ENCODE measurements around the gene DOK5. TPM values are rescaled to one million over a fixed set of nuclear protein-coding genes. Genes with fewer than 3 reads are reported as not detected.

DOK5 gene
- total RNA-seq, 6 experiments from 2014 or later, result 0.14 TPM; not detected in 5

DNA sequence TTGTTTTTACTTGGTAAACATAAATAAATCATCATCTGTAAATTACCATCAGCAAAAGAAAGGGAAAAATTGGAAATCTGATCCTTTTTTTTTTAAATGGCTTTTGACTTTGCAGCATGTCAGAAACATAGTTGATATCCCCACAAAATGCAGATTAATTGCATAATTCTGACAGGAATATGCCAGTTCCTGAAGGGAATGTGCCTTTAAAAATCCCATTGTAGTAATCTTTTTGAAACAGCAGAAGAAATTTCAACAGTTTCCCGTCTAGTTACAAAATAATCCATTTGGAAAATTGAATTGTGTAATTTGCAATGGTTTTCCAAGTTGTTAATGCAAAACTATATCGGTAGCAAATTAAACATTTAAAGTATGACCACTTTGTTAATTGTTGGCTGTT, 95.2 kb downstream of the DOK5 start:
- Mint-ChIP-seq H3K27ac (no peak overlapping the region), H3K4me1 (ENCODE audit: low read depth) (no peaks in the 10 kb centered on the region), H3K4me3 (no peak overlapping the region), H3K9me3 (peaks cover 18% of the 10 kb centered on the region), H3K36me3 (ENCODE audit: low read depth) (no peaks in the 10 kb centered on the region), H3K27me3 (ENCODE audit: insufficient read depth) (no peaks in the 10 kb centered on the region)
- no peak for DNase-seq
- TF ChIP-seq, protein P1, sequence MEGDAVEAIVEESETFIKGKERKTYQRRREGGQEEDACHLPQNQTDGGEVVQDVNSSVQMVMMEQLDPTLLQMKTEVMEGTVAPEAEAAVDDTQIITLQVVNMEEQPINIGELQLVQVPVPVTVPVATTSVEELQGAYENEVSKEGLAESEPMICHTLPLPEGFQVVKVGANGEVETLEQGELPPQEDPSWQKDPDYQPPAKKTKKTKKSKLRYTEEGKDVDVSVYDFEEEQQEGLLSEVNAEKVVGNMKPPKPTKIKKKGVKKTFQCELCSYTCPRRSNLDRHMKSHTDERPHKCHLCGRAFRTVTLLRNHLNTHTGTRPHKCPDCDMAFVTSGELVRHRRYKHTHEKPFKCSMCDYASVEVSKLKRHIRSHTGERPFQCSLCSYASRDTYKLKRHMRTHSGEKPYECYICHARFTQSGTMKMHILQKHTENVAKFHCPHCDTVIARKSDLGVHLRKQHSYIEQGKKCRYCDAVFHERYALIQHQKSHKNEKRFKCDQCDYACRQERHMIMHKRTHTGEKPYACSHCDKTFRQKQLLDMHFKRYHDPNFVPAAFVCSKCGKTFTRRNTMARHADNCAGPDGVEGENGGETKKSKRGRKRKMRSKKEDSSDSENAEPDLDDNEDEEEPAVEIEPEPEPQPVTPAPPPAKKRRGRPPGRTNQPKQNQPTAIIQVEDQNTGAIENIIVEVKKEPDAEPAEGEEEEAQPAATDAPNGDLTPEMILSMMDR (IDR thresholded peaks at IDR 0.05), result no peak

DNA sequence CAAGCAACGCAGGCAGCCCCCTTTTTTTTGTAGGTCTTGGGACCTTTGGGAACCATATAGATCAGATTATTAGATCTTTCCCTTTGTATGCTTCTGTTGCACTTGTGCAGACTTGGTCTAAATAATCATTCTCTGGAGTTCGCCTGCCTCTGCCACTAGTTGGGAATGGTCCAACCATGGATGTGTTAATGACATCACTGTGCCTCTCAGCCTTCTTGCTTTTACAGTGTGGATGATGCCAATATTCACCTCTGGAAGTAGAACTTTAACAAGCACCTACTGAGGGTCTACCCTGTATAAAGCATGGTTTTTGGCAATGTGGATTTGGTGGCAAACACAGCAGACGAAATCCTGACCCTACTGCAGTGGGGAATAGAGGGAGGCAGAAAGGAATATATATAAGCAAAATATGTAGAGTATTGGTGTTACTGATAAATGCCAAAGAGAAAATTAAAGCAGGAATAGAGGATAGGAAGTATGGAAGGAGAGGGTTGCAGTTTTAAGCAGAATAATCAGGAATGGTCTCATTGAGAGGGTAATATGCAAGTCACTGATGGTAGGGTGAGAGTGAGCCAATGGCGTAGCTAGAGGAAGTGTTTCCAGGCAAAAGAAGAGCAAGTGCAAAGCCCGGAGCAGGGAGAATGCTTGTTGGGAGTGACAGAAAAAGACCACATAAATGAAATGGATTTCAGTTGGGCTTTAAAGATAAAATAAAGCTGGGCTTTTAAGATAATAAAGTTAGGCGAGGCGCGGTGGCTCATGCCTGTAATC, 97.5 kb downstream of the DOK5 start:
- TF ChIP-seq, protein P1 (IDR thresholded peaks at IDR 0.05), result no peak
- H3K27ac Mint-ChIP-seq, result no peak overlapping the region
- H3K9me3 Mint-ChIP-seq, result peaks cover 18% of the 10 kb centered on the region
- no peak for DNase-seq
- H3K27me3 Mint-ChIP-seq (ENCODE audit: insufficient read depth), result no peaks in the 10 kb centered on the region
- H3K36me3 Mint-ChIP-seq (ENCODE audit: low read depth), result no peaks in the 10 kb centered on the region
- H3K4me3 Mint-ChIP-seq, result no peak overlapping the region
- H3K4me1 Mint-ChIP-seq (ENCODE audit: low read depth), result no peaks in the 10 kb centered on the region

DNA sequence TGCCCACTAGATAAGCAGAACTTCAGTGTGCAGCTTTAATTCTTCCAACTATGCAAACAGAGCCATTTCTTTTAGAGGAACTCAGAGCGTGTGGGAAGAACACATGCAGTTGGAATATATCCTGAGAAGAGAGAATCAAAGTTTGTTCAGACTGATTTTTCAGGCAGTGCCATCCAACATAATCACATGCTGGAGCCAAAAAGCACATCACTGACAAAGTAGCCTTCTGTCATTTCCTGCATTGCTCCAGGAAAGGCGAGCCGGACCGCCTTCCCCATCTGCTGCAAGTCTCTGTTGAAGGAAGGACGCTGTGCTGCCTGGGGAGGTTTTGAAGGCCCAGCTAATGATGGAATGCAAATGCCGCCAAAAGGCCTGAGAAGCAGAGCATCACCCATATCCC, 98.4 kb downstream of the DOK5 start:
- TF ChIP-seq, protein P1 (IDR thresholded peaks at IDR 0.05), result no peak
- Mint-ChIP-seq H3K4me1 (ENCODE audit: low read depth) (no peaks in the 10 kb centered on the region), H3K4me3 (no peak overlapping the region), H3K9me3 (peaks cover 18% of the 10 kb centered on the region), H3K27ac (no peak overlapping the region), H3K36me3 (ENCODE audit: low read depth) (no peaks in the 10 kb centered on the region), H3K27me3 (ENCODE audit: insufficient read depth) (no peaks in the 10 kb centered on the region)
- DNase-seq, result no peak

DNA sequence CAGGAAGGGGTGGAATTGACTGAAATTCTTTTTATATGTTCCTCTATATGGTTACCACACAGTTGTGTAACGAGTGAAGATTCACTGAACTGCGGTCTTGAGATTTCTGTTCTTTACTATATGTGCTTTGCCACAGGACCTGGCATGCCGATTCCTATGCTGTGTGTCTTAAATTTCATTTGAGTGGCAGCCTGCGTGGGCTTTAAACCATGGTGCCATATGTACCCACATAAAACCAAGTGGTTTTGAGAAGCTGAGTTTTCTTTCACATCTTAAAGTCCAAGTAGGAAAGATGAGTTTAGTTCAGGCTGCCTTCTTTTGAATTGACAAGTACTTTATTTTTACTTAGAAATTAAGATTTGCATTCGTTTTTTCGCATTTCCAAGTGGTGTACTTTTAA, 101.1 kb downstream of the DOK5 start:
- Mint-ChIP-seq H3K9me3 (peaks cover 13% of the 10 kb centered on the region), H3K27me3 (ENCODE audit: insufficient read depth) (no peaks in the 10 kb centered on the region), H3K36me3 (ENCODE audit: low read depth) (no peaks in the 10 kb centered on the region), H3K4me3 (no peak overlapping the region), H3K27ac (no peak overlapping the region), H3K4me1 (ENCODE audit: low read depth) (no peaks in the 10 kb centered on the region)
- TF ChIP-seq, protein P1 (IDR thresholded peaks at IDR 0.05), result no peak
- no peak for DNase-seq

DNA sequence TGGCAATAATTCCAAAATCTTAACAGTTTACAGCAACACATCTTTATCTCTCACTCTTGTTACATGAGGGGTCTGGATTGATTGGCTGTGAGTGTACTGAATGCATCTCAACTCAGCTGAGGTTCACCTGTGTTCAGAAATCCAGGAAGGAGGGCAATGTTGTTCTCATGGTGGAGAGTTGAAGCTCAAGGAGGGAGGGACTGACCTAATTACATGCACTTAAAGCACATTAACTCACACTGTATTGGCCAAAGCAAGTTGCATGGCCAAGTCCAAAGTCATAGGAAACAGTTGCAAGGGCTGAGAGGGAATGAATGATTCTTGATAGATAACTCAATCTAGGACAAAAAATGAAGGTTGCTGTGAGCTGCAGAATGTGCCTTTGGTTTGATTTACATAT, 102.2 kb downstream of the DOK5 start:
- Mint-ChIP-seq H3K27me3 (ENCODE audit: insufficient read depth) (no peaks in the 10 kb centered on the region), H3K36me3 (ENCODE audit: low read depth) (no peaks in the 10 kb centered on the region), H3K27ac (no peak overlapping the region), H3K9me3 (peaks cover 12% of the 10 kb centered on the region), H3K4me3 (no peak overlapping the region), H3K4me1 (ENCODE audit: low read depth) (no peaks in the 10 kb centered on the region)
- DNase-seq, result no peak
- TF ChIP-seq, protein P1 (IDR thresholded peaks at IDR 0.05), result no peak
